Panc1 (cell line): ENCODE data around the gene RAPGEF1. TPM values are rescaled to one million over a fixed set of nuclear protein-coding genes. Genes with fewer than 3 reads are reported as not detected.

Experiments used
- ATAC-seq: fragments of 200-7000 bp; cut with Tn5 transposase; 2 replicates; pipeline ENCODE4 v1.9.1; 2020; ENCODE audit warnings: mild to moderate bottlenecking, moderate library complexity
- BruUV-seq: library from RNA; stranded (reverse); fragments of 400-500 nt; replicated peaks from 2 replicates; lab custom pipeline; 2021; lab: Mats Ljungman, UMichigan
- CTCF ChIA-PET: fragments of 300-600 bp; sonication (Branson Sonifier 250); formaldehyde crosslinking; loops from one replicate; lab custom pipeline; 2022; ENCODE audit warnings: antibody characterized with exemption; lab: Charles Lee
- POLR2A ChIA-PET: fragments of 300-600 bp; sonication (Branson Sonifier 250); formaldehyde crosslinking; loops from one replicate; lab custom pipeline; 2022; ENCODE audit warnings: antibody characterized with exemption; lab: Charles Lee
- DNase-seq: peaks from one replicate; pipeline ENCODE4 v3.0.0-alpha.2; 2010; ENCODE audit warnings: low read depth, low spot score
- H3K27ac ChIP-seq: 2 replicates; pipeline ENCODE4 v1.5.1; 2011; ENCODE audit warnings: mild to moderate bottlenecking, low read length, inconsistent platforms
- H3K27me3 ChIP-seq: fragments of 200-500 bp; sonication (Bioruptor generic); 2 replicates; pipeline ENCODE4 v1.6.0; 2014; ENCODE audit warnings: low read length, inconsistent platforms; ENCODE audit not compliant: control insufficient read depth, insufficient read depth
- H3K36me3 ChIP-seq: fragments of 200-500 bp; sonication (Bioruptor generic); 2 replicates; pipeline ENCODE4 v1.5.1; 2014; ENCODE audit warnings: inconsistent platforms, mild to moderate bottlenecking, low read length, moderate library complexity; ENCODE audit not compliant: control insufficient read depth, insufficient read depth
- H3K4me1 ChIP-seq: 2 replicates; pipeline ENCODE4 v1.5.1; 2011; ENCODE audit warnings: inconsistent platforms, mild to moderate bottlenecking, low read length, moderate library complexity; ENCODE audit not compliant: control insufficient read depth, insufficient read depth
- H3K4me3 ChIP-seq, 2 experiments: 2 replicates each; pipeline ENCODE4 v1.5.1; 2011 to 2012; ENCODE audit warnings: low read depth in 2 of 2, low read length in 2 of 2, mild to moderate bottlenecking in 2 of 2, inconsistent platforms in 1 of 2, moderate library complexity in 1 of 2
- H3K9me3 ChIP-seq: fragments of 200-500 bp; sonication (Bioruptor generic); 2 replicates; pipeline ENCODE4 v1.5.1; 2014; ENCODE audit warnings: low read depth, mild to moderate bottlenecking, inconsistent platforms, low read length, moderate library complexity; ENCODE audit not compliant: control insufficient read depth, insufficient read depth
- POLR2AphosphoS5 ChIP-seq: IDR thresholded peaks from 2 replicates; pipeline ENCODE4 v1.6.1; 2012; ENCODE audit warnings: mild to moderate bottlenecking, low read depth, low read length, moderate library complexity
- REST ChIP-seq, 2 experiments: IDR thresholded peaks; 2 replicates each; pipeline ENCODE4 v1.6.1; 2011 to 2012; ENCODE audit warnings: low read depth in 2 of 2, control low read depth in 1 of 2, low read length in 1 of 2, mild to moderate bottlenecking in 1 of 2, moderate library complexity in 1 of 2; ENCODE audit not compliant: insufficient read depth in 1 of 2
- SIN3A ChIP-seq: IDR thresholded peaks from 2 replicates; pipeline ENCODE4 v1.6.1; 2012; ENCODE audit warnings: low read depth, mild to moderate bottlenecking, low read length, moderate library complexity, borderline replicate concordance; ENCODE audit not compliant: insufficient read depth
- TCF7L2 ChIP-seq: IDR thresholded peaks from 2 replicates; pipeline ENCODE4 v1.6.1; 2011; ENCODE audit warnings: mild to moderate bottlenecking, low read depth, low read length, inconsistent platforms
- in situ Hi-C: cut with HindIII; loops from 2 replicates; pipeline ENCODE4 v1.10.0; 2016; ENCODE audit warnings: low sequenced_read_pairs, low pct_unique_long_range_greater_than_20kb
- intact Hi-C: fragments of 100-400 bp; cut with micrococcal nuclease; formaldehyde crosslinking; loops from one replicate; pipeline ENCODE4 v1.10.0; 2022; ENCODE audit not compliant: unreplicated experiment
- total RNA-seq: library from RNA; stranded (reverse); gene quantifications from one replicate; pipeline ENCODE4 v1.2.1, GENCODE V29; 2021; ENCODE audit not compliant: unreplicated experiment
- TF ChIP-seq, protein P1 (sequence below): fragments of 450-650 bp; IDR thresholded peaks from 2 replicates; pipeline ENCODE4 v1.5.1; 2017; ENCODE audit warnings: mild to moderate bottlenecking

RAPGEF1 gene
- total RNA-seq, 1 experiment from 2014 or later = 86.8 TPM

DNA sequence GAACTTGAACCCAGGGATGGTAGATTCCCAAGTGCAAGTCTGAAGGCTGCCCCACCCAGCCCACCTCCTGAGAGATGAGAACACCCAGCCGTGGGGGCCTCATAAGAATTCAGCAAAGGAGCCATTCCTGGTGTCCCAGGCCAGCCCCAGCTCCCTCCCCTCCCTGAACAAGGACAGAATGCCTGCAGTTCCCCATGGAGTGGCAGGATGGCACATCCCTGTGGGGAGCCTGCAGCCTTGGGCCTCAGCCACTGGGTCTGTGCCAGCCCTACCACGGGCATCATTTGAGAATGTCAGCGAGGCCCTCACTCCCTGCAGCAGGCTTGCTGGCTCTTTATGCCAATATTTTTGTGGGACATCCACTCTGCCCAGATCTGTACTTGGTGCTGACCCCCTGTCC, 36.2 kb upstream of the RAPGEF1 start:
- intact Hi-C loops (no loop called here), in situ Hi-C loops (no loop called here)
- H3K27ac ChIP-seq = no peak overlapping the region
- H3K9me3 ChIP-seq = no peaks in the 10 kb centered on the region
- no peak overlapping the region for H3K4me3 ChIP-seq
- POLR2A ChIA-PET = interaction anchor here (0.5 kb wide), 1 partner anchor 630 kb away, joined by 9 read pairs; no protein-coding TSS in a partner anchor
- no peaks in the 10 kb centered on the region for H3K36me3 ChIP-seq
- no peaks in the 10 kb centered on the region for H3K27me3 ChIP-seq
- CTCF ChIA-PET = no interaction called here
- ATAC-seq (no peak), DNase-seq (no peak)
- no TSS peak for BruUV-seq
- TF ChIP-seq SIN3A = no peak
- TF ChIP-seq, protein P1, sequence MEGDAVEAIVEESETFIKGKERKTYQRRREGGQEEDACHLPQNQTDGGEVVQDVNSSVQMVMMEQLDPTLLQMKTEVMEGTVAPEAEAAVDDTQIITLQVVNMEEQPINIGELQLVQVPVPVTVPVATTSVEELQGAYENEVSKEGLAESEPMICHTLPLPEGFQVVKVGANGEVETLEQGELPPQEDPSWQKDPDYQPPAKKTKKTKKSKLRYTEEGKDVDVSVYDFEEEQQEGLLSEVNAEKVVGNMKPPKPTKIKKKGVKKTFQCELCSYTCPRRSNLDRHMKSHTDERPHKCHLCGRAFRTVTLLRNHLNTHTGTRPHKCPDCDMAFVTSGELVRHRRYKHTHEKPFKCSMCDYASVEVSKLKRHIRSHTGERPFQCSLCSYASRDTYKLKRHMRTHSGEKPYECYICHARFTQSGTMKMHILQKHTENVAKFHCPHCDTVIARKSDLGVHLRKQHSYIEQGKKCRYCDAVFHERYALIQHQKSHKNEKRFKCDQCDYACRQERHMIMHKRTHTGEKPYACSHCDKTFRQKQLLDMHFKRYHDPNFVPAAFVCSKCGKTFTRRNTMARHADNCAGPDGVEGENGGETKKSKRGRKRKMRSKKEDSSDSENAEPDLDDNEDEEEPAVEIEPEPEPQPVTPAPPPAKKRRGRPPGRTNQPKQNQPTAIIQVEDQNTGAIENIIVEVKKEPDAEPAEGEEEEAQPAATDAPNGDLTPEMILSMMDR = no peak
- no peak for TF ChIP-seq TCF7L2
- no peak for TF ChIP-seq REST (IDR thresholded peaks at IDR 0.05; ENCODE audit: insufficient read depth in 1 of 2, low read depth in 2 of 2, low read length in 1 of 2)
- TF ChIP-seq POLR2AphosphoS5 = no peak
- no peaks in the 10 kb centered on the region for H3K4me1 ChIP-seq

- in situ Hi-C loops (no loop called here), intact Hi-C loops (no loop called here)
- Histone ChIP-seq H3K36me3 (no peaks in the 10 kb centered on the region), H3K27me3 (no peaks in the 10 kb centered on the region), H3K4me1 (no peaks in the 10 kb centered on the region), H3K9me3 (no peaks in the 10 kb centered on the region), H3K27ac (no peak overlapping the region), H3K4me3 (no peak overlapping the region)
- ATAC-seq = no peak
- TF ChIP-seq TCF7L2 (no peak), POLR2AphosphoS5 (no peak), SIN3A (no peak), REST (IDR thresholded peaks at IDR 0.05; ENCODE audit: insufficient read depth in 1 of 2, low read depth in 2 of 2, low read length in 1 of 2) (peak in 1 of 2 experiments; percentile 58; a peak in 2 of 4 replicates)
- TF ChIP-seq, protein P1 = no peak
- BruUV-seq = no TSS peak
- no peak for DNase-seq
- ChIA-PET POLR2A (no interaction called here), CTCF (interaction anchor here (0.5 kb wide), 1 partner anchor 400 kb away, joined by 3 read pairs; no protein-coding TSS in a partner anchor)
Measured at GRCh38 chr9:131774636-131775035, 34.8 kb upstream of the RAPGEF1 start.
